Suprapubic skin (tissue), 4 donors: ENCODE data around the gene LNX2. TPM values are rescaled to one million over a fixed set of nuclear protein-coding genes. Genes with fewer than 3 reads are reported as not detected.

Source experiments
- DNase-seq, 2 donors: peaks; one replicate each; pipeline ENCODE4 v3.0.0-alpha.2; 2019; ENCODE audit warnings: low spot score in 2 of 2
- H3K27ac ChIP-seq: fragments of 200-600 bp; sonication (generic); one replicate; pipeline ENCODE4 v1.5.1; 2019
- H3K27me3 ChIP-seq: fragments of 200-600 bp; sonication (generic); one replicate; pipeline ENCODE4 v1.5.1; 2019
- H3K36me3 ChIP-seq: fragments of 200-600 bp; sonication (generic); one replicate; pipeline ENCODE4 v1.5.1; 2019
- H3K4me1 ChIP-seq: fragments of 200-600 bp; sonication (generic); one replicate; pipeline ENCODE4 v1.5.1; 2019
- H3K4me3 ChIP-seq: fragments of 200-600 bp; sonication (generic); one replicate; pipeline ENCODE4 v1.5.1; 2019; ENCODE audit warnings: mild to moderate bottlenecking
- H3K9me3 ChIP-seq: fragments of 200-600 bp; sonication (generic); one replicate; pipeline ENCODE4 v1.5.1; 2019
- CTCF ChIP-seq, 2 donors: fragments of 200-600 bp in 1 of 2; fragments of 450-650 bp in 1 of 2; sonication (generic) in 1 of 2; IDR thresholded peaks; one replicate each; pipeline ENCODE4 v1.5.1; 2016 to 2019; ENCODE audit warnings: antibody characterized with exemption in 2 of 2, mild to moderate bottlenecking in 1 of 2, moderate library complexity in 1 of 2
- EP300 ChIP-seq: sonication (generic); formaldehyde crosslinking; IDR thresholded peaks from one replicate; pipeline ENCODE4 v1.6.1; 2017; ENCODE audit warnings: antibody characterized with exemption
- POLR2A ChIP-seq, 2 donors: fragments of 450-650 bp; IDR thresholded peaks; one replicate each; pipeline ENCODE4 v1.6.1; 2017; ENCODE audit warnings: antibody characterized with exemption in 2 of 2, mild to moderate bottlenecking in 2 of 2, moderate library complexity in 2 of 2
- POLR2AphosphoS5 ChIP-seq, 3 donors: sonication (generic); formaldehyde crosslinking; IDR thresholded peaks; one replicate each; pipeline ENCODE4 v1.6.1; 2017; ENCODE audit warnings: antibody characterized with exemption in 3 of 3
- WGBS: methylation state at CpG from one replicate; pipeline ENCODE4 v1.1.5; 2018; 5-methylcytosine and 5-hydroxymethylcytosine counted together
- total RNA-seq, 4 donors: library from RNA; depleted of rRNA; stranded (reverse); fragments of >200 nt; gene quantifications; one replicate each; pipeline ENCODE4 v1.1.0, GENCODE V29; 2016

The LNX2 gene
- total RNA-seq, 4 donors from 2014 or later = 11.2 to 15.9 (median 13.6) TPM

GRCh38 chr13:27607125-27607524 lies 13.2 kb downstream of the LNX2 start:
- H3K4me1 ChIP-seq = peaks cover 8% of the 10 kb centered on the region
- no peak overlapping the region for H3K4me3 ChIP-seq
- no peak for DNase-seq
- H3K36me3 ChIP-seq = no peaks in the 10 kb centered on the region
- TF ChIP-seq CTCF (IDR thresholded peaks at IDR 0.05) (no peak), EP300 (no peak), POLR2AphosphoS5 (IDR thresholded peaks at IDR 0.05) (no peak), POLR2A (IDR thresholded peaks at IDR 0.05) (no peak)
- WGBS = 38% methylated on average over 4 of the region's 4 CpGs
- no peak overlapping the region for H3K27ac ChIP-seq
- no peaks in the 10 kb centered on the region for H3K9me3 ChIP-seq
- H3K27me3 ChIP-seq = no peaks in the 10 kb centered on the region

- 74% methylated on average over 2 of the region's 2 CpGs for WGBS
- TF ChIP-seq CTCF (IDR thresholded peaks at IDR 0.05) (no peak), EP300 (no peak), POLR2A (IDR thresholded peaks at IDR 0.05) (no peak)
- H3K27ac ChIP-seq = no peak overlapping the region
- no peak for DNase-seq
- H3K4me3 ChIP-seq = no peak overlapping the region
- H3K9me3 ChIP-seq = no peaks in the 10 kb centered on the region
- no peaks in the 10 kb centered on the region for H3K27me3 ChIP-seq
- peaks cover 8% of the 10 kb centered on the region for H3K4me1 ChIP-seq
- H3K36me3 ChIP-seq = no peaks in the 10 kb centered on the region
Measured at GRCh38 chr13:27605610-27606200, 14.6 kb downstream of the LNX2 start.

GRCh38 chr13:27605099-27605498 lies 15.2 kb downstream of the LNX2 start:
- WGBS = 97% methylated on average over 3 of the region's 3 CpGs
- no peak overlapping the region for H3K4me3 ChIP-seq
- H3K27ac ChIP-seq = no peak overlapping the region
- H3K36me3 ChIP-seq = no peaks in the 10 kb centered on the region
- TF ChIP-seq CTCF (IDR thresholded peaks at IDR 0.05) = no peak
- peaks cover 9% of the 10 kb centered on the region for H3K4me1 ChIP-seq
- H3K27me3 ChIP-seq = no peaks in the 10 kb centered on the region
- no peak for DNase-seq
- H3K9me3 ChIP-seq = no peaks in the 10 kb centered on the region

- TF ChIP-seq EP300 = no peak
- TF ChIP-seq CTCF (IDR thresholded peaks at IDR 0.05) = no peak
- no peak for TF ChIP-seq POLR2AphosphoS5 (IDR thresholded peaks at IDR 0.05)
- TF ChIP-seq POLR2A (IDR thresholded peaks at IDR 0.05) = no peak
- 97% methylated on average over 2 of the region's 2 CpGs for WGBS
- Histone ChIP-seq H3K9me3 (no peaks in the 10 kb centered on the region), H3K27ac (no peak overlapping the region), H3K36me3 (no peaks in the 10 kb centered on the region), H3K27me3 (no peaks in the 10 kb centered on the region), H3K4me1 (peaks cover 12% of the 10 kb centered on the region), H3K4me3 (no peak overlapping the region)
- no peak for DNase-seq
Measured at GRCh38 chr13:27601803-27602202, 18.5 kb downstream of the LNX2 start.

GRCh38 chr13:27601208-27601607 lies 19.1 kb downstream of the LNX2 start:
- Histone ChIP-seq H3K27me3 (no peaks in the 10 kb centered on the region), H3K9me3 (no peaks in the 10 kb centered on the region), H3K36me3 (no peaks in the 10 kb centered on the region), H3K27ac (no peak overlapping the region), H3K4me1 (peaks cover 7% of the 10 kb centered on the region), H3K4me3 (no peak overlapping the region)
- WGBS = 90% methylated on average over 2 of the region's 2 CpGs
- TF ChIP-seq POLR2AphosphoS5 (IDR thresholded peaks at IDR 0.05) (no peak), EP300 (no peak)
- no peak for DNase-seq

GRCh38 chr13:27600711-27601110 lies 19.6 kb downstream of the LNX2 start:
- no peak for DNase-seq

More at GRCh38 chr13:27600711-27601110, 19.6 kb downstream of the LNX2 start:
- 94% methylated on average over 1 of the region's 1 CpG for whole genome bisulfite sequencing
- Histone ChIP-seq H3K36me3 (no peaks in the 10 kb centered on the region), H3K27ac (no peak overlapping the region), H3K4me1 (peaks cover 7% of the 10 kb centered on the region), H3K27me3 (no peaks in the 10 kb centered on the region), H3K4me3 (no peak overlapping the region), H3K9me3 (no peaks in the 10 kb centered on the region)
- TF ChIP-seq EP300 = no peak
- TF ChIP-seq CTCF (IDR thresholded peaks at IDR 0.05) = no peak
- TF ChIP-seq POLR2A (IDR thresholded peaks at IDR 0.05) = no peak
- no peak for TF ChIP-seq POLR2AphosphoS5 (IDR thresholded peaks at IDR 0.05)
